Astrocyte of the cerebellum (primary cell): ENCODE measurements around the gene UMAD1.

Experiments
- DNase-seq: peaks from one replicate; pipeline ENCODE4 v3.0.0-alpha.2; 2011; ENCODE audit warnings: low read depth
- H3K4me3 ChIP-seq: 2 replicates; pipeline ENCODE4 v1.5.1; 2011; ENCODE audit warnings: mild to moderate bottlenecking, low read depth, low read length, moderate library complexity
- CTCF ChIP-seq: IDR thresholded peaks from 2 replicates; pipeline ENCODE4 v1.5.1; 2012; ENCODE audit warnings: low read length, low read depth, moderate library complexity, mild to moderate bottlenecking; ENCODE audit errors: missing control alignments
- in situ Hi-C: cut with HindIII; loops from 2 replicates; pipeline ENCODE4 v1.10.0; 2017; ENCODE audit warnings: low sequenced_read_pairs

UMAD1 gene

GRCh38 chr7:7921830-7922229, 281.3 kb downstream of the UMAD1 start:
- no peak overlapping the region for H3K4me3 ChIP-seq
- no peak for TF ChIP-seq CTCF
- in situ Hi-C loops, result no loop called here
- DNase-seq, result no peak

- TF ChIP-seq CTCF, result no peak
- DNase-seq, result no peak
- H3K4me3 ChIP-seq, result no peak overlapping the region
- in situ Hi-C loops, result no loop called here
Measured at GRCh38 chr7:7922684-7923385, 282.3 kb downstream of the UMAD1 start.

- no peak for DNase-seq
- no peak for TF ChIP-seq CTCF
- no peak overlapping the region for H3K4me3 ChIP-seq
- in situ Hi-C loops, result no loop called here
Measured at GRCh38 chr7:7923818-7924217, 283.3 kb downstream of the UMAD1 start.

- no peak for DNase-seq
- in situ Hi-C loops, result no loop called here
- TF ChIP-seq CTCF, result no peak
- no peak overlapping the region for H3K4me3 ChIP-seq
Measured at GRCh38 chr7:7924303-7924702, 283.8 kb downstream of the UMAD1 start.
